GM18519 (cell line): ENCODE data around the gene LRP2.
"Not testable (repeated sequence)": the region's sequence is repeated elsewhere in the genome, so short reads cannot be mapped to it uniquely, and the experiment has no call there.

Experiments used
- ATAC-seq: cut with Tn5 transposase; IDR thresholded peaks from one replicate; pipeline ENCODE4 v1.9.1; 2021; ENCODE audit warnings: mild to moderate bottlenecking, moderate library complexity; ENCODE audit not compliant: unreplicated experiment, low FRiP score

The LRP2 gene

DNA sequence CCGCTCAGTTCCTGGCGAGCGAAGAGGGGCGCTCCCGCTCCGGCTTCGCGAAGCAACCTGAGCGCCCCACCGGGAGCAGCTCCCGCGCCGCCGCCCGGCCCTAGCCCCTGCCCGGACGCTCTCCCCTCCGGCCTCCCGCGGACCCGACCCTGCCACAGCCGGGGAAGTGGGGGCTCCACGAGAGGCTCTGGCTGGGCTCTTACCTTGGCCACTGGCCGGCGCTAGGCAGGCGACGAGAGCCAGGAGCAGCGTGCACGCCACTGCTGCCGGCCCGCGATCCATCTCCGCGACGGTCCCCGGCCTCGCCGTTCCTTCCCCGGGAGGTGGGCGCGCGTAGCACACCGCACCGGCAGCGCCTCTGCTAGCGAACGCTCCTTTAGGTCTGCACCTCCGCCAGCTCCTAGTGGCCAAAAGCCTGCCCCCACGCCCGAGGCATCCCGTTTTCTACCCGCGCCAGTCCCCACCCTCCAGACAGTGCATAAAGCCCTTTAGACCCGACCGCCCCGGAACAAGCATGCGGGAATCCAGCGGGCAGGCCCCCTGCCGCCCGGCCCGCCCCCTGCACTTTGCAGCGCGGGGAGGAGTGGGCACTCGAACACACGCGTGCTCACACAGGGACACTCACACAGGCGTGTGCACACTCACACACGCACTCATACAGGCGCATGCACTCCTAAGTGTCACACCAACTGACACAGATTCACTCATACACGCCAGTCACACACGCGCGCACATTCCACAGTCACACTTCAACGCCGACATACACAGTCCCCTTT is at the start of gene LRP2:
LRP2 (minus strand) TSS at position 417 of the 776 bp plus-strand sequence; CDS start at position 282, 135 bp downstream.
- no peak for ATAC-seq

DNA sequence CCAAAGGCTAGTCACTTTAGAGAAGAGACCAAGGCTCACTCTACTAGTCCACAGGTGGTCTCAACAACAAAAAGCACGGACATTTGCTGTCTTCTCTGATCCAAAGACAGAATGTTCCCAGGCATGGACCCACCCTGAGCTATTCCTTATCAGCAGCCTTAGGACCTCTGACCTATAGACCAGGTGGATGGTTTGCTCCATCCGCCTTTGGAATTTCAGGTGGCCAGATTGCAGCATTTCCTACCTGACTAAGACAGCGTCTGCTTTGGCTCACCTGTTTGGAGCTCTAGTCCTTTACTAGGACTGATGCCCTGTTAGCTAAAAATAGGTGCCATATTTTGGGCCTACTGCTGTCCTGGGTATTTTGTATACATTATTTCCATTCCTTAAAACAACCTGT is 44.6 kb upstream of the LRP2 start:
- ATAC-seq, result no peak

- ATAC-seq, result not testable (repeated sequence)
Measured at GRCh38 chr2:169399491-169399890, 37.2 kb upstream of the LRP2 start.

- no peak for ATAC-seq
Measured at GRCh38 chr2:169397697-169398096, 35.4 kb upstream of the LRP2 start.

GRCh38 chr2:169395821-169396374 is 33.6 kb upstream of the LRP2 start:
- ATAC-seq, result no peak

- ATAC-seq, result no peak
Measured at GRCh38 chr2:169393068-169393590, 30.8 kb upstream of the LRP2 start.

GRCh38 chr2:169391236-169391635 is 28.9 kb upstream of the LRP2 start:
- no peak for ATAC-seq

GRCh38 chr2:169388161-169388560 is 25.8 kb upstream of the LRP2 start:
- no peak for ATAC-seq

GRCh38 chr2:169386722-169387121 is 24.4 kb upstream of the LRP2 start:
- ATAC-seq, result no peak

DNA sequence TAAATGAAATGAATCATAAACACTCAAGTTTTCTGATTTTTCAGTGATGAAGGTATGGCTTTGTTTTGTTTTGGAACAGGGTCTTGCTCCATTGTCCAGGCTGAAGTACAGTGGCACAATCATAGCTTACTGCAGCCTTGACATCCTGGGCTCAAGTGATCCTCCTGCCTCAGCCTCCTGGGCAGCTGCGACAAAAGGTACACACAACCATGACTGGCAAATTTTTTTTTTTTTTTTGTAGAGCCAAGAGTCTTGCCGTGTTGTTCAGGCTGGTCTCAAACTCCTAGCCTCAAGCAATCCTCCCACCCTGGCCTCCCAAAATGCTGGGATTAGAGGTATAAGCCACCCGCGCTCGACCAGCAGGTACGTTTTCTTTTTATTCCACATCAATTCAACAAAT is 22.5 kb upstream of the LRP2 start:
- no peak for ATAC-seq

DNA sequence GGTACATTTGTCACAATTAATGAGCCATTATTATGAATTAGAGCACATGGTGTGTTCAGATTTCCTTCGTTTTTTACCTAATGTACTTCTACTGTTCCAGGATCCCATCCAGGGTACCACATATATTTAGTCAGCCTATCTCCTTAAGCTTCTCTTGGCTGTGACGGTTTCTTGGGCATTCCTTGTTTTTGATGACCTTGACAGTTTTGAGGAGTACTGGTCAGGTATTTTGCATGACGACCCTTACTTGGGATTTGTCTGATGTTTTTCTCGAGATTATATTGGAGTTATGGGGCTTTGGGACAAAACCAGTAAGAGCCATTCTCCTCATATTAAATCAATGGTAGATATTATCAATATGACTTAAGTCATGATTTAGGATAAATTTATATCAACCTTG is 10.2 kb upstream of the LRP2 start:
- ATAC-seq, result no peak

- no peak for ATAC-seq
Measured at GRCh38 chr2:169366066-169366465, 3.7 kb upstream of the LRP2 start.

DNA sequence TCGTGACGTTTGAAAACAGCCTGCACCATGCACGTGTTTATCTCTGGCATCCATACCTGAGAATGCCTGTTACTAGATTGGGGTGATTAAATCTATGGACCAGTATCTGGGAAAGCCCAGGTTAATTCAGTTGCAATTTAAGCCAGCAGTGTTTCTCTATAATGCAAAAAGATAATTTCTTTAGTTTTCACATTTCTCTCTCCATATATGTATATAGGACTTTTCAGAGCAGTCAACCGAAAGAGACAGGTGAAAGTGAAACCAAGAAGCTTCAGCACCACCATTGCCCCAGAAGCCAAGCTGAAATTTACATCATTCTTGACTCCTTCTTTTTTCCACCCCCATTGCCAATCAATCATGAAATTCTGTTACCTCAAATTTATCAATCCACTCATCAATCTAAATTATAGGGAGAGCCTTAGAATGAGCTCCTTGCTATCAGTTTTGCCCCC is 2.7 kb upstream of the LRP2 start:
- peak; percentile 59 for ATAC-seq

DNA sequence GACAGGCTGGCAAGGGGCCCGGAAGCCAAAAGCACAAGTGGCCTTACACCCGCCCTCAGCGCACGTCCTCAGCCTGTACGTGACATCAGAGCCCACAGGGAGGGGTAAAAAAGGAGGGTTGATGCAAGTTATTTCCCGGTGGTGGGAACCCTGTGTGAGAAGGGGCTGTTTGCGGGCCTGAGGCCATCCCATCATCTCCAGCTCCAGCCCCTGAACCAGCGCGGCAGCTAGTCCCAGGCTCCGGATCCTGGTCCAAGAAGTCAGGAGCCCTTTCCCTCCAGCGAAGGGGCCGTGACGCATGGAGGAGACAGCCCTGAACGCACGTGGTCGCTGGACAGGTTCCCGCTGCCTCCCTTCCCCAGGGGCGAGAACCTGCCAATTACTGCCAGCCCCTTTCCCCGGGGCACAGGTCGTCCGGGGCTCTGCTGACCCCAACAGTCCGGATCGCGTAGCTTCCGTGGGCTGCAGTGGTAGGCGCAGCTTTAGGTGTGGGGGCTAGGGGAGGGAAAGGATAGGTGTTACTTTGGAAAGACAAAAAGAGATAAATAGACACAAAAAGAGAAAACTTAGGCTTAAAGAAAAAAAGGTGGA is 1.3 kb upstream of the LRP2 start:
- no peak for ATAC-seq

DNA sequence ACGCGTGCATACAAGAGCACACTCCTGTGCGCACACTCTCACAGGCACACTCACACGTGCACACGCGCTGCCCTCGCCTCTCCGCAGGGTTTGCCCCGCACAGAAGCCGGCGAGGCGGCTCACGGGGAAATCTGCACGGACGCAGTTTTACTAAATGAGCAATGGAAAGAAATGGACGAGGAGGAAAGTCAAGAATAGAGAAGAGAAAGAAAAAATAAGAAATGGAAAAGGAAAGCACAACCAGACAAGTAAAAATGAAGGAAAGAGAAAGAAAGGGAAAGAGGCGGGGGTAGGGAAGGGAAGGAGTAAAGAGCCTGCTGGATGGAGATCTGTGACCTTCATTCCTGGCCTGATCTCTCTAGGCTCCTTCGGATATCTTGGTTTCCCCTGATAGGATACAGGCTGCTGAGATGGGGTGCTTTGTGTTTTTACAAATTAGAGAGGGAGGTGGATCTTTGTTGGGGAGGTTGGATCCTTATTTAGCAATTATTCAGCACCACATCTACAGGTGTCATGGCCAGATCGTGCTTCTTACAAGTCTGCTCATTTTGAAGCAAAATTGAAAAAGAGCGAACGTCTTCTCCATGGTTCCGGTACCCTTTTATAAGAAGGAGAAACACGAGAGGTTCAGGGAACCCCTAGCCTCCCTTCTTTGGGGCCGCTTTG is 693 bp upstream of the LRP2 start:
- no peak for ATAC-seq

DNA sequence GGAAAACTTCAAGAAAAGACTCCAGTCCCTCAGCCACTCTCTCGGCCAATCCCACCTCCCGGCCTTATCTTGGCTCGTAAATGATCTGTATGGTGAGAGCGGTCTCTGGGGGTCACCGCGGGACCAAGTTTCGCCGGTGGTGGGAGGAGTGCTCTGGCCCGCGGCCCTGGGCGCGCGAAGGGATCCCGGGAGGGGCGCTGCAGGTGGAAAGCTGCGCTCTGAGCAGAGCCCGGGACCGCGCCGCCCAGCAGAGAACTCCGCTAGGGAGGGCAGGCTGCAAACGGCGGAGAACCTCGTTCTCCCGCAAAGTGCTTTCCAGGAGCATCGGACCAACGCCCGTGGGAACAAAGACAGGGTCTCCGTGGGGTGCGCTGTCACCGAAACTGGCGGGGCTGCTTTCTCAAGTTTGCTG is 622 bp downstream of the LRP2 start:
- no peak for ATAC-seq

DNA sequence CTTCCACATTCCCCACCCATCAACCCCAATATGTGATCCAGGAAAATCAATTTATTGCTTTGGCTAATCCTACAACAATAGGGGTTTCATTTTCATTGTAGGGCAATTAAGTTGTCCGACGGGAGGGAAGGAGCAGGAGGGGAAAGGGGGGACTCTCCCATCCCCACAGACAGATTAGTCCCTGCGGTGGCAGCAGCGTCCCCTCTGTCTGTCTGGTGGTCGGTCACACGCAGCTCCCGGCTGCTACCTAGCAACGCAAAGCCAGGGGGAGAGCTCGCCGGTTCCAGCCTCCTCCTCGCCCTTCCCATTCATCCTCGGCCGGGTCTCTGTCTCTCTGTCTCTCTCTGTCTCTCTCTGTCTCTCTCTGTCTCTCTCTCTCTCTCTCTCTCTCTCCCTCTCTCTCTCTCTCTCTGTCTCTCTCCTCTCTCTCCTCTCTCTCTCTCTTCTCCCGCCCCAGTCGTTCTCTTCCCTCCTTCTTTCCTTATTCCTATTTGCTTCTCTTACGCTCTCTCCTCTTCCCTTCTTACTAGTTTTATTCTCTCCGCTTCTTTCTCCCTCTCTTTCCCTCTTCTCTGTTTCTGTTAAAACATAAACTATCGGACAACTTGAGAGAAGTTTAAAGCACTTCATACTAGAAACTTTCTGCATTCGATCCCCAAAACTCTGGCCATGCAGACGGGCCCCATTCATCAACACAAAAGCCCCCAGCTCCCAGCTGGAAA is 1.2 kb downstream of the LRP2 start:
- no peak for ATAC-seq

DNA sequence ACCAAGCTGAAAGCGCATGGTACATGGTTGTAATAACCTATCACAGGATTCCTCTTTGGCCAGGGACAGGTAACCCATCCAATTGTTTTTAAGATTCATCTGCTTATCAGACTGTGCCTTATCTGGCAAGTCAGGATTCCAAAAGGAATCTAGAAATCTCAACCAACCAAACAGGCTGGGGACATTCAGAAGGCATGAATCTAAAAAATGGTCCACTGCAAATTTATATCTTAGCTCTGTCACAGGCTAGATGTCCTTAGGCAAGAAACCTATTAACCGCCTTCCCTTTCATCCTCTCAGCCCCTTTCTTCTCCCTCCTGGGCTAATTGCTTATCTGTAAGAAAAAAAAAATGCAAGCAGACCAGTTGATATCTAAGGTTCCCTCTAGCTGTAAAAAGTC is 4.3 kb downstream of the LRP2 start:
- no peak for ATAC-seq

DNA sequence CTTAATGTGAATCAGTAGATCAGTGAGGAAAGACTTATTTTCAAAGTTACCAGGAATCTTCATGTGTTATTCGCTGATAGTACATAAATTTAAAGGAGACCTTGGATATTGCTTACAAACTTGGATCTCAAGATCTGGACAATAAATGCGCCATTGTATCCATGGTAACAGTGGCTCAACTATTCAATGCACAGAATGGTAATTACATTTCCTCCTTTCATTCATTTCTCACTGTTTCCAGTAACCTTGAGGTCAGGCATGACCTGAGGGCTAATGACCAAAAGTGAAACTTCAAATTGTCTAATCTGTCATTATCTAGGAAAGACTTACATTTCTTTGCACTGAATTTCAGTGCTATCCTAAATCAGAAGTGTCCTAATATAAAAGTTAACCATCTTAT is 8.1 kb downstream of the LRP2 start:
- no peak for ATAC-seq

DNA sequence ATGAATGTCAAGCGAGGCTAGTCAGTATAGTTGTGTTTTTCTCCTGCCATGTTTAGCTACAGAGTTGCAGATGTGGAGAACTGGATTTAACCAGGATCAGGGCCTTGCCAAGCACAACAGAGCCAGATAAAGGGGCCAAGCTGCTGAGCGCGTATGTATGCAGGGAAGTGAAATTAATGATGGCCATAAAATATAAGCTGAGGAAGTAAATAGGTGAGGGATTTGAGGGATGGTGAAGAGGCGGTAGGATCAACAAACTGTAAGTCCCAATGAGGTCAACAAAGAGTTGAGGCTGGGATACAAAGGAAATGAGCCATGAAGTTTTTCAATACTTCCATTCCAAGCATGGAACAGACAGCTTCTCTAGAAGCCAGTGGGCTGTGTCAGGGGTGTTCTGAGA is 10.6 kb downstream of the LRP2 start:
- no peak for ATAC-seq
